Testis (tissue), 3 donors: ENCODE measurements around the gene NKD1. TPM values are rescaled to one million over a fixed set of nuclear protein-coding genes. Genes with fewer than 3 reads are reported as not detected.

Experiments used
- DNase-seq: peaks from one replicate; pipeline ENCODE4 v3.0.0-alpha.2; 2019
- H3K27ac ChIP-seq, 2 donors: fragments of 200-600 bp; sonication (generic); one replicate each; pipeline ENCODE4 v1.5.1; 2019
- H3K27me3 ChIP-seq: fragments of 200-600 bp; sonication (generic); one replicate; pipeline ENCODE4 v1.5.1; 2019
- H3K36me3 ChIP-seq: fragments of 200-600 bp; sonication (generic); one replicate; pipeline ENCODE4 v1.5.1; 2017; ENCODE audit warnings: low read depth; ENCODE audit errors: missing control alignments
- H3K4me1 ChIP-seq: fragments of 200-600 bp; sonication (generic); one replicate; pipeline ENCODE4 v1.5.1; 2019
- H3K4me3 ChIP-seq, 2 donors: fragments of 200-600 bp; sonication (generic); one replicate each; pipeline ENCODE4 v1.5.1; 2017 to 2019
- H3K9me3 ChIP-seq: fragments of 200-600 bp; sonication (generic); one replicate; pipeline ENCODE4 v1.5.1; 2017
- POLR2A ChIP-seq: fragments of 450-650 bp; IDR thresholded peaks from one replicate; pipeline ENCODE4 v1.6.1; 2017; ENCODE audit warnings: antibody characterized with exemption, mild to moderate bottlenecking, moderate library complexity
- WGBS, 2 donors: methylation state at CpG; one replicate each; pipeline ENCODE4 v1.1.5; 2018; 5-methylcytosine and 5-hydroxymethylcytosine counted together
- intact Hi-C: fragments of 100-400 bp; cut with DNase I; formaldehyde crosslinking; loops from one replicate; pipeline ENCODE4 v1.15.1; 2023; ENCODE audit warnings: low total_unique reads
- polyA plus RNA-seq: library from polyadenylated mRNA; stranded (reverse); fragments of 350-450 nt; fragmentation: Illumina TruSeq; extraction: RNeasy Lipid Tissue Mini Kit (QIAGEN cat#74804); gene quantifications from one replicate; pipeline ENCODE4 v1.2.3, GENCODE V29; 2014; ENCODE audit warnings: low read depth, low replicate concordance; ENCODE audit not compliant: insufficient read depth
- total RNA-seq, 2 donors: library from RNA; depleted of rRNA; stranded (reverse); fragments of >200 nt; gene quantifications; one replicate each; pipeline ENCODE4 v1.2.3, GENCODE V29; 2016
- TF ChIP-seq, protein P1 (sequence below), 3 experiments: fragments of 450-650 bp in 2 of 3; fragments of 200-600 bp in 1 of 3; sonication (generic) in 1 of 3; IDR thresholded peaks; one replicate each; pipeline ENCODE4 v1.5.1; 2016 to 2019; ENCODE audit warnings: antibody characterized with exemption in 3 of 3, mild to moderate bottlenecking in 2 of 3, moderate library complexity in 1 of 3

The NKD1 gene
- total and polyA plus RNA-seq, 3 donors from 2014 or later: 5.9 to 14.4 (median 8.4) TPM

- H3K27me3 ChIP-seq: no peaks in the 10 kb centered on the region
- H3K36me3 ChIP-seq: no peaks in the 10 kb centered on the region
- intact Hi-C loops: no loop called here
- H3K27ac ChIP-seq: no peak overlapping the region
- H3K4me3 ChIP-seq: no peak overlapping the region
- H3K4me1 ChIP-seq: no peaks in the 10 kb centered on the region
- no peak for DNase-seq
- H3K9me3 ChIP-seq: no peaks in the 10 kb centered on the region
- no peak for TF ChIP-seq POLR2A
- TF ChIP-seq, protein P1, sequence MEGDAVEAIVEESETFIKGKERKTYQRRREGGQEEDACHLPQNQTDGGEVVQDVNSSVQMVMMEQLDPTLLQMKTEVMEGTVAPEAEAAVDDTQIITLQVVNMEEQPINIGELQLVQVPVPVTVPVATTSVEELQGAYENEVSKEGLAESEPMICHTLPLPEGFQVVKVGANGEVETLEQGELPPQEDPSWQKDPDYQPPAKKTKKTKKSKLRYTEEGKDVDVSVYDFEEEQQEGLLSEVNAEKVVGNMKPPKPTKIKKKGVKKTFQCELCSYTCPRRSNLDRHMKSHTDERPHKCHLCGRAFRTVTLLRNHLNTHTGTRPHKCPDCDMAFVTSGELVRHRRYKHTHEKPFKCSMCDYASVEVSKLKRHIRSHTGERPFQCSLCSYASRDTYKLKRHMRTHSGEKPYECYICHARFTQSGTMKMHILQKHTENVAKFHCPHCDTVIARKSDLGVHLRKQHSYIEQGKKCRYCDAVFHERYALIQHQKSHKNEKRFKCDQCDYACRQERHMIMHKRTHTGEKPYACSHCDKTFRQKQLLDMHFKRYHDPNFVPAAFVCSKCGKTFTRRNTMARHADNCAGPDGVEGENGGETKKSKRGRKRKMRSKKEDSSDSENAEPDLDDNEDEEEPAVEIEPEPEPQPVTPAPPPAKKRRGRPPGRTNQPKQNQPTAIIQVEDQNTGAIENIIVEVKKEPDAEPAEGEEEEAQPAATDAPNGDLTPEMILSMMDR (IDR thresholded peaks at IDR 0.05): no peak
- 61 to 64% methylated on average over 14 of the region's 14 CpGs for WGBS, 2 donors
Measured at GRCh38 chr16:50652836-50653425, 104.7 kb downstream of the NKD1 start.

DNA sequence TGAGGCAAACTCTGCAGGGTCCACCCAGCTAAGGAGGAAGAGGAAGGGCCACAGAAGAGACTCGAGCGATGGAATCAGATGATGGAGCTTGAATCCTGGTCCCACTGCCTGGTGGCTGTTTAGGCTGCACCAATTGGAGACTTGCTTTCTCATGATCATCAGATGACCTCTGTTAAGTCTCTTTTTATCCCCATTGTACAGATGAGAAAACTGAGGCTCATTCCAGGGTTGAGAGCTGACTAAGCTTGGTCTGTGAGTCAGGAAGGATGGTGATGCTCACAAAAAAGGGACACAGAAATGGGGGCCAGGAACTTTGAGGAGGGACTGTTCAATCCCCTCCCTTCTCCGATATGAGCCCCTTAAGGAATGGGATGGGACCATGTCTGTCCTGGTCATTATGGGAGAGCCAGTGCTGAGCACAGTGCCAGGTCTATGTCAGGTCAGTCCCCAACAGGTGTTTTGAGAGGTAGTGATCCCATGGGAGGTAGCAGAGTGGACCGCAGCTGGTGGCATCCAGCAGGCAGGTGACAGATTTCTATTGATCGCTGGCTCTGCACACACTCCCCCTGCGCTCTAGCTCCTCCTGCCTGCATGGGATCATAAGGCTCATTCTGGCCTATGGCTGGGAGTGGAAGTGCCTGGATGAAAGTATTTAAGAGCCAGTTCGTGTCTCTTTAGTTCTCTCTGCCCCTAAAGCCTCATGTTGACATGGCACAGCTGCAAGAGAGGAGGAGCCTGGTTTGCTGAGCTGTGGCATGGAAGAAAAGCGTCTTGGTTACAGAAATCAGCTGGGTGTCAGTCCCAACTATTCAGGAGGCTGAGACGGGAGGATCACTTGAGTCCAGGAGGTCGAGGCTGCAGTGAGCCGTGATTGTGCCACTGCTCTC is 105.7 kb downstream of the NKD1 start:
- intact Hi-C loops: no loop called here
- WGBS, 2 donors: 83 to 86% methylated on average over 8 to 11 of the region's 11 CpGs

DNA sequence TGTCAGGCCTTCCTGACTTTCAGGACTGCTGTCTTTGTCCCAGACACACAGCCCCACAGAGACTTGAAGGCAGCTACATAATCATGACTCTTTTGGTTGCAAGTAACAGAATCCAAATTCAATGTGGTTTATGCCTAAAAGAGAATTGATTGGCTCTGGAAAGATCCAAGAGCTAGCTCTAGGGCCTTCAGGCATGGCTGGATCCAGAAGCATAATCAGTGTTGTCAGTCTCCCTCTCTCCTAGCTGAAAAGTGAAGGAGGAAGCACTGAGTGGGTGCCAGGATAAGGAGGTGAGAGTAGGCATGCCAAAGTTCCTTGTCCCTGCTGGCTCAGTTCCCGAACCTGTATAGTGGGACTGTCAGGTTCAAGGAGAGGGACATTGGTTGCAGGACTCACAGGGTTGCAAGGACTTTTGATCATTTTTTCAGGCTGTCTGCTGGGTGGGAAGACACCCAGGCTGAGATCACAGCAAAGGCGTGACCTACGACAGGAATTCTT is 107.4 kb downstream of the NKD1 start:
- WGBS, 2 donors: 80 to 89% methylated on average over 3 of the region's 3 CpGs
- no peak for DNase-seq
- no peaks in the 10 kb centered on the region for H3K36me3 ChIP-seq
- H3K9me3 ChIP-seq: no peaks in the 10 kb centered on the region
- intact Hi-C loops: no loop called here
- no peaks in the 10 kb centered on the region for H3K4me1 ChIP-seq
- H3K27ac ChIP-seq: no peak overlapping the region
- TF ChIP-seq, protein P1 (IDR thresholded peaks at IDR 0.05): no peak
- TF ChIP-seq POLR2A: no peak
- H3K27me3 ChIP-seq: no peaks in the 10 kb centered on the region
- no peak overlapping the region for H3K4me3 ChIP-seq

More for the DNA sequence above, 105.7 kb downstream of the NKD1 start:
- DNase-seq: no peak
- H3K27ac ChIP-seq: no peak overlapping the region
- H3K36me3 ChIP-seq: no peaks in the 10 kb centered on the region
- TF ChIP-seq POLR2A: no peak
- TF ChIP-seq, protein P1 (IDR thresholded peaks at IDR 0.05): no peak
- no peaks in the 10 kb centered on the region for H3K4me1 ChIP-seq
- H3K9me3 ChIP-seq: no peaks in the 10 kb centered on the region
- no peaks in the 10 kb centered on the region for H3K27me3 ChIP-seq
- H3K4me3 ChIP-seq: no peak overlapping the region

- no peak for DNase-seq
- H3K36me3 ChIP-seq: no peaks in the 10 kb centered on the region
- 64 to 78% methylated on average over 5 of the region's 5 CpGs for WGBS, 2 donors
- no peaks in the 10 kb centered on the region for H3K9me3 ChIP-seq
- TF ChIP-seq POLR2A: no peak
- TF ChIP-seq, protein P1 (IDR thresholded peaks at IDR 0.05): no peak
- no peak overlapping the region for H3K4me3 ChIP-seq
- intact Hi-C loops: no loop called here
- no peaks in the 10 kb centered on the region for H3K27me3 ChIP-seq
- no peak overlapping the region for H3K27ac ChIP-seq
- H3K4me1 ChIP-seq: no peaks in the 10 kb centered on the region
Measured at GRCh38 chr16:50657241-50657640, 109.0 kb downstream of the NKD1 start.
